ENCODE results near the gene POU2F3.

The POU2F3 gene

DNA sequence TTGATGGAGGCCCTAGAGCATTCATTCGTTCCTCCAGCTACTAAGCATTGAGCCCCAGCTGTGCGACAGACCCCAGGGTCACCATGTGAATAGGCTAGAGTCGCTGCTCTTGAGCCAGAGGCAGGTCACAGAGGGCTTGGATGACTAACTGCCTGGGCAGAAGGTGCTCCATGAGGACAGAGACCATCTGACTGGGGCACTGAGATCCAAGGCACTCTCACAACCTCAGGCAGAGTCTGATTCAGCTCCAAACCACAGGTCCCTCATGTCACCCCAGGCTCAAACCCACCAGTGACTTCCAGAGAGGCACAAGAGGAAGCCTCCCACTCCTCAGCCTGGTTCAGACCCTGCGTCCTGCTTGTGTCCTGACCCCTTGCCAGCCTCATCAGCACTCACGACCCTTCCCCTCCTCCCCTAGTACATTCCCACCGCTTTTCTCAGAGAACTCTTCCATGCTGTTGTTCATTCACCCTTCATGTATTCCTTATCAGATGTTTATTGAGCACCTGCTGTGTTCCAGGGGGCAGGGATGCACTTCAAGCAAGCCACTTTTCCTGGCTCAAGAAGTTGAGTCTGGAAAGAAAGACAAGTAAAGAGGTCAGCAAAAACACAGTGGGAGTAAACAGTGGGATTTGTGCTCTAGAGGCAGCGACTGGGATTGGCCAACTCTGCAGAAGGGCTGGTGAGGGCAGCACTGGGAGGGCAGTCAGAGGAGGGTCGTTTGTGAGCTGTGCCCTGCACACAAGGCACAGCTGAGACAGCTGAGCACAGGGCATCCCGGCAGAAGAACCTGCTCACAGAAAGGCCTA is 19.8 kb upstream of the POU2F3 start:
- Histone ChIP-seq H3K36me3 (ENCODE audit: control insufficient read depth, insufficient read depth, low read length) (no peaks in the 10 kb centered on the region), H3K4me3 (ENCODE audit: low read depth, low read length) (no peak overlapping the region), H3K9me3 (ENCODE audit: control insufficient read depth, insufficient read depth, low read depth, low read length) (no peaks in the 10 kb centered on the region), H3K27ac (ENCODE audit: low read depth, low read length) (no peak overlapping the region), H3K9ac (ENCODE audit: low read length) (no peak overlapping the region), H3K4me1 (ENCODE audit: control insufficient read depth, insufficient read depth, low read length) (peaks cover 43% of the 10 kb centered on the region), H3K27me3 (ENCODE audit: control insufficient read depth, insufficient read depth, low read length) (peaks cover 83% of the 10 kb centered on the region)

DNA sequence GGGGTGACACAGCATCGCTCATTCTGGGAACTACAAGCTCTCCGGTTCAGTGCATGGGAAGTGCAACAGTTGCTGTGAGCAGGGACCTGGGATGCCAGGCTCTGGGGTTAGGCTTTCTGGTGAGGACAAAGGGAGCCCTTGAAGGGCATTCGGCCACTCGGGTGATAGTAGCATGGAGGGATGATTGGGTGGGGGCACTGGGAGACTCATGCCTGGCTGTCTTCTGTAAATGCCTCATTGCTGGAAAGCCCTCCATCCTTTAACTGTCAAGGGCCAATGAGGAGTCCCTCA is 19.2 kb upstream of the POU2F3 start:
- peaks cover 77% of the 10 kb centered on the region for H3K27me3 ChIP-seq (ENCODE audit: control insufficient read depth, insufficient read depth, low read length)
- H3K9me3 ChIP-seq (ENCODE audit: control insufficient read depth, insufficient read depth, low read depth, low read length) = no peaks in the 10 kb centered on the region
- H3K4me1 ChIP-seq (ENCODE audit: control insufficient read depth, insufficient read depth, low read length) = peaks cover 47% of the 10 kb centered on the region
- H3K4me3 ChIP-seq (ENCODE audit: low read depth, low read length) = no peak overlapping the region
- no peaks in the 10 kb centered on the region for H3K36me3 ChIP-seq (ENCODE audit: control insufficient read depth, insufficient read depth, low read length)
- no peak overlapping the region for H3K27ac ChIP-seq (ENCODE audit: low read depth, low read length)
- H3K9ac ChIP-seq (ENCODE audit: low read length) = no peak overlapping the region

DNA sequence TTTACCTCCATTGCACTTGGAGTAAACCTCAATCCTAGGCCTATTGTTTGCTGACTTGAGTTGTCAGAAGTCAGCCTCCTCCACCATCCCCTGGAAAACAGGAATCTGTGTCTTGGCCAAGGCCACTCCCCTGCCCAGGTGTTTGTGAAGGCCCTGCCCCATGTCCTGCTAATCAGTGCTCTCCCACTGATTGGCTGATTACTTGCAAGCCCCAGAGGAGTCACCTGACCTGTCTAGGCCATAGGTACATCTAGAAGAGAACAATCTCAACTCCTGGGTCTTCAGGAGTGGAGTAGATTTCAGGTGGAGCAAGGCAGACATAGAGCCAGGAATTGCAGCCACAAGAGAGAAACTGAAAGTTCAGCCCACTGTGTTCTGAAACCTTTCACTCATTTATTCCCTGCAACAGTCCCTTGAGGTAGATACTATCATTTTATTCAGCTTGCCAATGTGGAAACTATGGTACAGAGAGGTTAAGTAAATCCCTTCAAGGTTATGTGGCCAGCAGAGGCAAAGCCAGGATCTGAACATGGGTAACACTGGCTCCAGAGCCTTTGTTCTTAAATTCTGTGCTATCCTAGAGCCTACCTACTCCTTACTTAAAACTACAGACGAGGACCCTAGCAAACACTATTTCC is 18.7 kb upstream of the POU2F3 start:
- H3K4me3 ChIP-seq (ENCODE audit: low read depth, low read length) = no peak overlapping the region
- no peak overlapping the region for H3K9ac ChIP-seq (ENCODE audit: low read length)
- no peaks in the 10 kb centered on the region for H3K9me3 ChIP-seq (ENCODE audit: control insufficient read depth, insufficient read depth, low read depth, low read length)
- H3K27me3 ChIP-seq (ENCODE audit: control insufficient read depth, insufficient read depth, low read length) = peaks cover 72% of the 10 kb centered on the region
- no peak overlapping the region for H3K27ac ChIP-seq (ENCODE audit: low read depth, low read length)
- H3K4me1 ChIP-seq (ENCODE audit: control insufficient read depth, insufficient read depth, low read length) = peaks cover 45% of the 10 kb centered on the region
- H3K36me3 ChIP-seq (ENCODE audit: control insufficient read depth, insufficient read depth, low read length) = no peaks in the 10 kb centered on the region

DNA sequence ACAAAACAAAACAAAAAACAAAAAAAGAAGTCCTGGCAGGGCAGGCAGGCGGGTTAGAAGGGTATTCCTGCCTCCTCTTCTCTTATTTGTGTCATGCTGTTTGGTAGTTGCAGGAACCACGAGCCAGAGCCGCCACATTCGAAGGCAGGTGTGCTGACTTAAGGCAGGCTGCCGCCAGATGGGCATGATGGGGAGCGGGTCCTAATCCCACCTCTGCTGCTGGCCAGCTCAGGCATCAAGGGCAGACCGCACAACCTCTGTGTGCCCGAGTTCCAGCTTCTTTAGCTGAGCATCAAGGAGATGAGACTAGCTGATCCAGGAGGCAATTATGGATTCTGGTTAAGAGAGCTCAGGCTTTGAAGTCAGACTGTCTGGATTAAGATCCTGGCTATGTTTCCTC is 17.0 kb upstream of the POU2F3 start:
- no peaks in the 10 kb centered on the region for H3K9me3 ChIP-seq (ENCODE audit: control insufficient read depth, insufficient read depth, low read depth, low read length)
- no peak overlapping the region for H3K9ac ChIP-seq (ENCODE audit: low read length)
- no peak overlapping the region for H3K4me3 ChIP-seq (ENCODE audit: low read depth, low read length)
- H3K36me3 ChIP-seq (ENCODE audit: control insufficient read depth, insufficient read depth, low read length) = no peaks in the 10 kb centered on the region
- peaks cover 34% of the 10 kb centered on the region for H3K4me1 ChIP-seq (ENCODE audit: control insufficient read depth, insufficient read depth, low read length)
- no peak overlapping the region for H3K27ac ChIP-seq (ENCODE audit: low read depth, low read length)
- H3K27me3 ChIP-seq (ENCODE audit: control insufficient read depth, insufficient read depth, low read length) = peaks cover 56% of the 10 kb centered on the region

DNA sequence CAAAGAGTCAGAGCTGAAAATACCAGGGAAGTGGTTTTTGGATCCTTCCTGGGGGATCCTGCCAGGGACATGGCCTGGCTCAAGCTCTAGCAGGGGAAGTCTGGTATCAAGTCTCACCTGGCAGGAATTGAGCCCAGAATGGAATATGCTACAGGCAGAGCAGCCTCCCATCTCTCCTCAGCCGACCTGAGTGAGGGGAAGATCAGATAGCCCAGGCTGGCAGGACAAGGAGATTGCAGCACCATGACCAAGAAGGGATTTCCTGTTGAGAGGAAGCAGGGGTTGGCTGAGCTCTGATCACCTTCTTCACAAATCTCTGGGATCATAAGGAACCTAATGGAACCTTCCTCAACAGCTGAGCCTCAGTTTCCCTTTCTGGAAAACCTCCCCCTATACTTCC is 16.1 kb upstream of the POU2F3 start:
- Histone ChIP-seq H3K9ac (ENCODE audit: low read length) (no peak overlapping the region), H3K36me3 (ENCODE audit: control insufficient read depth, insufficient read depth, low read length) (no peaks in the 10 kb centered on the region), H3K4me3 (ENCODE audit: low read depth, low read length) (no peak overlapping the region), H3K9me3 (ENCODE audit: control insufficient read depth, insufficient read depth, low read depth, low read length) (no peaks in the 10 kb centered on the region), H3K4me1 (ENCODE audit: control insufficient read depth, insufficient read depth, low read length) (peaks cover 25% of the 10 kb centered on the region), H3K27me3 (ENCODE audit: control insufficient read depth, insufficient read depth, low read length) (peaks cover 48% of the 10 kb centered on the region), H3K27ac (ENCODE audit: low read depth, low read length) (no peak overlapping the region)

DNA sequence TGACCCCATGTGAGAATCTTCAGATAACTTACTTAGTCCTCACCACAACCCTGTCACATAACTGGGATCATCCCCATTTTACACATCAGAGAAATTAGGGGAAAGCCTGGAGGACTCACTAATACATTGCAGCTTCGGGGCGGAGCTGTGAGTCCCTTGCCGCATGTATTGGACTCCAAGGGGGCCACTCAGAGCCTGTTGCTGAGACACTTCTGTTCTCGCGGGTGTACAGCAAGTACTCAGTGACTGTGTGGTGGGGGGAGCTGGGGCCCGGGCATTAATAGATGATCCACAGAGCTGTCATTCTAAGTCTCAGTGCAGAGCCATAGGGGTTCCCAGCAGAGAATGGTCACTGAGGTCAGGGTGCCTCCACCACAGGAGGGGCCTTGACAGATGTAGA is 15.6 kb upstream of the POU2F3 start:
- Histone ChIP-seq H3K9me3 (ENCODE audit: control insufficient read depth, insufficient read depth, low read depth, low read length) (no peaks in the 10 kb centered on the region), H3K4me3 (ENCODE audit: low read depth, low read length) (no peak overlapping the region), H3K27ac (ENCODE audit: low read depth, low read length) (no peak overlapping the region), H3K27me3 (ENCODE audit: control insufficient read depth, insufficient read depth, low read length) (peaks cover 42% of the 10 kb centered on the region), H3K36me3 (ENCODE audit: control insufficient read depth, insufficient read depth, low read length) (no peaks in the 10 kb centered on the region), H3K9ac (ENCODE audit: low read length) (no peak overlapping the region), H3K4me1 (ENCODE audit: control insufficient read depth, insufficient read depth, low read length) (peaks cover 24% of the 10 kb centered on the region)

DNA sequence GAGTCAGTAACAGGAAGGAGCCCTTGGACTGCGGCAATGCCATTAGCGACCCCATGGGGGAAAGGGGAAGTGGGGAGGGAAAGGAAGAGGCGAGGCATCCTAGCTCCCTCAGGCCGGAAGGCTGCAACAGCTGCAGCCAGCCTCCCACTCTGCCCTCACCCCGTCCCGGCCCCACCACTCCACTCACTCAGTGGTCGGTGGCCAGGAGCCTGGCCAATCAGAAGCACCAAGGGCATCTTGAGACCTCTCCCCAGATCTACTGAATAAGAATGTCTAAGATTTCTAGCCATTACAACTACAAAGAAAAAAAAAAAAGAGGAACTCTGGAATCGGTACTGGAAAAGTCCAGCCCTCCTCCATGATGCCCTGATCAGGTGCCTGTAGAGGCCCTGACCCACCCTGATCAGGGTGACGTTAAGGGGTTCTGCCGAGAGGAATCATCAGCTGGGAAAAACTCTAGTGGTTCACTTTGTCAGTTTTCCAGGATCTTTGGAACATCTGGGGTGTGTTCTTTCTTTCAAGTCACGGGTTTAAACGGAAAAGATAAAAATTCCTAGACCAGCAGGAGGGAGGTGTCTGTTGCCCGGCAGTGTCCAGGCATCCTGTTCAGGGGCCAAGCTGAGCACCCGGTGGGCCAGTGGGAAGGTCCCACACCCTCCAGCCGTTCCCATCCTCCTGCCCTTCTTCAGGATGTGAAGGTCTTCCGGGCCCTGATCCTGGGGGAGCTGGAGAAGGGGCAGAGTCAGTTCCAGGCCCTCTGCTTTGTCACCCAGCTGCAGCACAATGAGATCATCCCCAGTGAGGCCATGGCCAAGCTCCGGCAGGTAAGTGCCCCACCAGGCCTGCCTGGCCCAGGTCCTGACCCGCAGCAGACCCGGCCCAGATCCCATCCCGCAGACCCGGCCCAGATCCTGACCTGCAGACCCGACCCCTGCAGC is 14.7 kb upstream of the POU2F3 start:
- Histone ChIP-seq H3K27me3 (ENCODE audit: control insufficient read depth, insufficient read depth, low read length) (peaks cover 33% of the 10 kb centered on the region), H3K27ac (ENCODE audit: low read depth, low read length) (no peak overlapping the region), H3K4me1 (ENCODE audit: control insufficient read depth, insufficient read depth, low read length) (peaks cover 19% of the 10 kb centered on the region), H3K9me3 (ENCODE audit: control insufficient read depth, insufficient read depth, low read depth, low read length) (no peaks in the 10 kb centered on the region), H3K36me3 (ENCODE audit: control insufficient read depth, insufficient read depth, low read length) (no peaks in the 10 kb centered on the region), H3K9ac (ENCODE audit: low read length) (no peak overlapping the region), H3K4me3 (ENCODE audit: low read depth, low read length) (no peak overlapping the region)

DNA sequence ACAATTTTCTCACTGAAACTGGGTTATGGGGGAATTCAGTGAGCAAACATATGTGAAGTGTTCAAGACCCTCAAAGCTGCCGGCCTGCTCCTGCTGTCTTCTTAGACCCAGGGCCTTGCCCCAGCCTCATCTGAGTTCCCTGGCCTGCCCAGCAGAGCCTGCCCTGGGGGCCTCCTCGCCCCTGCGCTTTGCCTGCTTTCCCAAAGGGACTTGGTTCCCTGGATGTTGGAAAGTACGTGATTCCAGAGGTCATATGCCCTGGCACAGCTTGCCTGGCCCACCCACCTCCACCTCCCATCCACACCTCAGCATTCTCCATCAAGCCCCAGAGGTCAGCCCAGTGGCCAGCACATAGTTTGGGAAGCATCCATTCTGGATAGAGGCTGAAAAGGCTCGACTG is 13.7 kb upstream of the POU2F3 start:
- Histone ChIP-seq H3K9ac (ENCODE audit: low read length) (no peak overlapping the region), H3K36me3 (ENCODE audit: control insufficient read depth, insufficient read depth, low read length) (no peaks in the 10 kb centered on the region), H3K9me3 (ENCODE audit: control insufficient read depth, insufficient read depth, low read depth, low read length) (no peaks in the 10 kb centered on the region), H3K27ac (ENCODE audit: low read depth, low read length) (no peak overlapping the region), H3K27me3 (ENCODE audit: control insufficient read depth, insufficient read depth, low read length) (peaks cover 28% of the 10 kb centered on the region), H3K4me3 (ENCODE audit: low read depth, low read length) (no peak overlapping the region), H3K4me1 (ENCODE audit: control insufficient read depth, insufficient read depth, low read length) (peaks cover 14% of the 10 kb centered on the region)

DNA sequence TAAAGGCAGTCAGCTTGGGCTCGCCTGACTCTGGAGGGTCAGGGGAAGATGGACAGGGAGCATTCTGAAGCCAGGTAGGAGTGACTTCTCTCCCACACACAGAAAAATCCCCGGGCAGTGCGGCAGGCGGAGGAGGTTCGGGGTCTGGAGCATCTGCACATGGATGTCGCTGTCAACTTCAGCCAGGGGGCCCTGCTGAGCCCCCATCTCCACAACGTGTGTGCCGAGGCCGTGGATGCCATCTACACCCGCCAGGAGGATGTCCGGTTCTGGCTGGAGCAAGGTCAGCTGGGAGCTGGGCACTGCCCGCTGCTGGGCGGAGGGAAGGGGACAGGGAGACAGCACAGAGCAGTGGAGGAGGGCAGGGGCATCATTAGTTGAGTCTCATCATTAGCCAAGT is 13.2 kb upstream of the POU2F3 start:
- Histone ChIP-seq H3K27me3 (ENCODE audit: control insufficient read depth, insufficient read depth, low read length) (peaks cover 23% of the 10 kb centered on the region), H3K36me3 (ENCODE audit: control insufficient read depth, insufficient read depth, low read length) (no peaks in the 10 kb centered on the region), H3K9ac (ENCODE audit: low read length) (no peak overlapping the region), H3K9me3 (ENCODE audit: control insufficient read depth, insufficient read depth, low read depth, low read length) (no peaks in the 10 kb centered on the region), H3K4me1 (ENCODE audit: control insufficient read depth, insufficient read depth, low read length) (peaks cover 14% of the 10 kb centered on the region), H3K27ac (ENCODE audit: low read depth, low read length) (no peak overlapping the region), H3K4me3 (ENCODE audit: low read depth, low read length) (no peak overlapping the region)

DNA sequence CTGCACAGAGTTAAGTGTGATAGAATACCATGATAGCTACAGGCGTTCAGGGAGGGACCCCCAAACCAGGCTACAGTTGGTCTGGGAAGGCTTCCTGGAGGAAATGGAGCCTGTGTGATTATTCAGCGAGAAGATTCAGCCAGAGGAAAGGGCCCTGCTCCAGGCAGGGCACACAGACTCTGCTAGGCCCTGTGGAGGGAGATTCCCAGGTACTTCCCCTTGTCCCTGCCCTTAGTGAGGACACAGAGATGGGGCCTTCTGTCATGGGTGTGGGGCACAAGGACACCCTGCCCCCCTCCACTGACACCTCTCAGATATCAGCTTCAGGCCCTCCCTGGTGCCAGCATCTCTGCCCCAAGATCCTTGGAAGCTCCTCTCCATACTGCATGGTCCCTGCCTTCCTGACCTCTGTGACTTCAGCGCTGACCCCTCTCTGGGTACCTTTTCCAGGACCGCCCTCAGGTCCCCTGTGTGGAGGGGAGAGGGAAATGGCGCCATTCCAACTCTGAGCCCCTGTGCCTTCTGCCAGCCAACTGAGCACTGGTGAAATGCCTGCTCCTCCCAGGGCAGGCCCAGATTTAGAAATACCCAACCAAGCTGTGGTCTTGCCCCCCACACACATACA is 12.6 kb upstream of the POU2F3 start:
- Histone ChIP-seq H3K9me3 (ENCODE audit: control insufficient read depth, insufficient read depth, low read depth, low read length) (no peaks in the 10 kb centered on the region), H3K9ac (ENCODE audit: low read length) (no peak overlapping the region), H3K27me3 (ENCODE audit: control insufficient read depth, insufficient read depth, low read length) (peaks cover 21% of the 10 kb centered on the region), H3K4me3 (ENCODE audit: low read depth, low read length) (no peak overlapping the region), H3K36me3 (ENCODE audit: control insufficient read depth, insufficient read depth, low read length) (no peaks in the 10 kb centered on the region), H3K27ac (ENCODE audit: low read depth, low read length) (no peak overlapping the region), H3K4me1 (ENCODE audit: control insufficient read depth, insufficient read depth, low read length) (peaks cover 14% of the 10 kb centered on the region)

Data from HUES6 (cell line).